H1 (cell line): ENCODE measurements around the gene AKR1C8. TPM values are rescaled to one million over a fixed set of nuclear protein-coding genes. Genes with fewer than 3 reads are reported as not detected.

Experiments
- CTCF ChIA-PET: fragments of 300-600 bp; sonication (Branson Sonifier 250); formaldehyde crosslinking; loops from one replicate; lab custom pipeline; 2021; ENCODE audit not compliant: partially characterized antibody; lab: Charles Lee
- POLR2A ChIA-PET: fragments of 300-600 bp; sonication (Branson Sonifier 250); formaldehyde crosslinking; loops from one replicate; lab custom pipeline; 2021; ENCODE audit warnings: inconsistent platforms; ENCODE audit not compliant: partially characterized antibody; lab: Charles Lee
- DNase-seq, 2 experiments: peaks; one replicate each; pipeline versions ENCODE4 v3.0.0 to v3.0.0-alpha.2; 2010 to 2022; ENCODE audit warnings: low spot score in 2 of 2, low read depth in 1 of 2, mixed read lengths in 1 of 2
- FAIRE-seq: peaks from 2 replicates; lab custom pipeline; 2011; peaks lifted over from hg19 to GRCh38; lab: Jason Lieb, UNC
- H2AFZ ChIP-seq: 2 replicates; pipeline ENCODE4 v1.8.1; 2012; ENCODE audit warnings: low read length, inconsistent platforms
- H2AK5ac ChIP-seq: 2 replicates; pipeline ENCODE4 v1.6.1; 2013; ENCODE audit warnings: low read depth, low read length
- H2BK120ac ChIP-seq: replicated peaks from 2 replicates; pipeline ENCODE3; 2013; ENCODE audit warnings: low read depth, low read length, inconsistent platforms
- H2BK12ac ChIP-seq: 2 replicates; pipeline ENCODE4 v1.6.1; 2013; ENCODE audit warnings: low read depth, low read length
- H2BK15ac ChIP-seq: 2 replicates; pipeline ENCODE4 v1.6.1; 2013; ENCODE audit warnings: low read length
- H2BK20ac ChIP-seq: 2 replicates; pipeline ENCODE4 v1.6.1; 2013; ENCODE audit warnings: low read length
- H2BK5ac ChIP-seq: 2 replicates; pipeline ENCODE4 v1.6.1; 2013; ENCODE audit warnings: low read depth, low read length
- H3K14ac ChIP-seq: 2 replicates; pipeline ENCODE4 v1.6.1; 2013; ENCODE audit warnings: inconsistent platforms; ENCODE audit not compliant: insufficient read length
- H3K18ac ChIP-seq: 2 replicates; pipeline ENCODE4 v1.6.1; 2013; ENCODE audit warnings: low read length; ENCODE audit errors: extremely low read depth
- H3K23ac ChIP-seq: 2 replicates; pipeline ENCODE4 v1.6.1; 2013; ENCODE audit warnings: inconsistent platforms; ENCODE audit not compliant: insufficient read length
- H3K23me2 ChIP-seq: 2 replicates; pipeline ENCODE4 v1.6.1; 2013; ENCODE audit warnings: low read depth, low read length
- H3K27ac ChIP-seq: 2 replicates; pipeline ENCODE4 v1.6.1; 2011; ENCODE audit warnings: low read depth, low read length, inconsistent platforms
- H3K27me3 ChIP-seq, 4 experiments: replicated peaks in 1 of 4; 1 replicate in 1 of 4; 2 replicates in 3 of 4; pipeline versions ENCODE4 v1.6.1 to v1.8.1; 2011 to 2013; ENCODE audit warnings: low read length in 3 of 4, mild to moderate bottlenecking in 3 of 4, inconsistent platforms in 2 of 4, mixed read lengths in 2 of 4, moderate library complexity in 1 of 4; ENCODE audit not compliant: control insufficient read depth in 3 of 4, insufficient read depth in 3 of 4; ENCODE audit errors: extremely low read depth in 1 of 4
- H3K36me3 ChIP-seq, 4 experiments: 2 replicates each; pipeline versions ENCODE4 v1.6.1 to v1.8.1; 2011 to 2013; ENCODE audit warnings: mild to moderate bottlenecking in 4 of 4, low read length in 3 of 4, moderate library complexity in 2 of 4, control low read depth in 1 of 4, inconsistent platforms in 1 of 4; ENCODE audit not compliant: insufficient read depth in 4 of 4, control insufficient read depth in 2 of 4
- H3K4ac ChIP-seq: replicated peaks from 2 replicates; pipeline ENCODE3; 2013; ENCODE audit warnings: low read length, low read depth, mixed read lengths, inconsistent platforms; ENCODE audit not compliant: insufficient read length
- H3K4me1 ChIP-seq, 4 experiments: replicated peaks in 1 of 4; 1 replicate in 1 of 4; 2 replicates in 3 of 4; pipeline versions ENCODE4 v1.6.1 to v1.8.1; 2011 to 2013; ENCODE audit warnings: low read length in 3 of 4, inconsistent platforms in 2 of 4, mixed read lengths in 1 of 4; ENCODE audit not compliant: insufficient read depth in 4 of 4, control insufficient read depth in 3 of 4
- H3K4me2 ChIP-seq, 2 experiments: 2 replicates each; pipeline versions ENCODE4 v1.6.1 to v1.8.1; 2011 to 2013; ENCODE audit warnings: low read depth in 2 of 2, low read length in 2 of 2, control low read depth in 1 of 2, inconsistent platforms in 1 of 2, mild to moderate bottlenecking in 1 of 2; ENCODE audit not compliant: insufficient read depth in 1 of 2
- H3K4me3 ChIP-seq, 4 experiments: fragments of 200-600, 300-600 bp in 1 of 4; sonication (generic), shearing (Covaris generic), sonication (Bioruptor Twin) in 1 of 4; 2 replicates each; pipeline versions ENCODE4 v1.5.1 to v1.8.1; 2011 to 2016; ENCODE audit warnings: low read length in 4 of 4, low read depth in 3 of 4, control low read depth in 2 of 4, inconsistent platforms in 2 of 4, mild to moderate bottlenecking in 2 of 4, mixed read lengths in 1 of 4, moderate library complexity in 1 of 4; ENCODE audit not compliant: insufficient read depth in 2 of 4; ENCODE audit errors: extremely low read depth in 1 of 4
- H3K56ac ChIP-seq: replicated peaks from 2 replicates; pipeline ENCODE3; 2013; ENCODE audit warnings: low read depth, mild to moderate bottlenecking, mixed read lengths, low read length, inconsistent platforms; ENCODE audit not compliant: insufficient read length
- H3K79me1 ChIP-seq: 2 replicates; pipeline ENCODE4 v1.6.1; 2013; ENCODE audit warnings: low read depth, low read length, control low read depth
- H3K79me2 ChIP-seq, 2 experiments: 2 replicates each; pipeline versions ENCODE4 v1.6.1 to v1.8.1; 2012 to 2013; ENCODE audit warnings: low read length in 2 of 2, mild to moderate bottlenecking in 2 of 2, inconsistent platforms in 1 of 2; ENCODE audit not compliant: insufficient read depth in 2 of 2, control insufficient read depth in 1 of 2
- H3K9ac ChIP-seq, 4 experiments: replicated peaks in 1 of 4; 1 replicate in 1 of 4; 2 replicates in 3 of 4; pipeline versions ENCODE4 v1.6.1 to v1.8.1; 2011 to 2013; ENCODE audit warnings: low read depth in 3 of 4, low read length in 3 of 4, control low read depth in 2 of 4, mild to moderate bottlenecking in 2 of 4, moderate library complexity in 2 of 4, inconsistent platforms in 1 of 4; ENCODE audit errors: extremely low read depth in 1 of 4
- H3K9me3 ChIP-seq, 2 experiments: 2 replicates each; pipeline versions ENCODE4 v1.6.1 to v1.8.1; 2012 to 2013; ENCODE audit warnings: mild to moderate bottlenecking in 2 of 2, moderate library complexity in 2 of 2, control low read depth in 1 of 2, inconsistent platforms in 1 of 2, low read depth in 1 of 2, low read length in 1 of 2, mixed read lengths in 1 of 2; ENCODE audit not compliant: insufficient read depth in 2 of 2
- H4K20me1 ChIP-seq, 2 experiments: replicated peaks in 1 of 2; 2 replicates each; pipeline versions ENCODE3 to v1.8.1; 2011 to 2013; ENCODE audit warnings: inconsistent platforms in 2 of 2, low read length in 2 of 2, mild to moderate bottlenecking in 1 of 2; ENCODE audit not compliant: insufficient read depth in 2 of 2, control insufficient read depth in 1 of 2
- H4K5ac ChIP-seq: 2 replicates; pipeline ENCODE4 v1.6.1; 2013; ENCODE audit warnings: low read length, low read depth, mixed read lengths, inconsistent platforms; ENCODE audit not compliant: insufficient read length
- H4K8ac ChIP-seq: 2 replicates; pipeline ENCODE4 v1.8.0; 2013; ENCODE audit warnings: mild to moderate bottlenecking, moderate library complexity, low read length, inconsistent platforms; ENCODE audit not compliant: insufficient read depth; ENCODE audit errors: extremely low read depth
- H4K91ac ChIP-seq: replicated peaks from 2 replicates; pipeline ENCODE3; 2013; ENCODE audit warnings: low read length, mixed read lengths, inconsistent platforms; ENCODE audit not compliant: insufficient read length
- ASH2L ChIP-seq: fragments of 200-600, 300-600 bp; sonication (generic); IDR thresholded peaks from one replicate; pipeline ENCODE4 v1.7.1; 2017; ENCODE audit warnings: low read length
- CEBPB ChIP-seq: IDR thresholded peaks from 2 replicates; pipeline ENCODE4 v1.6.1; 2012; ENCODE audit warnings: low read depth, low read length
- CHD1 ChIP-seq: IDR thresholded peaks from 2 replicates; pipeline ENCODE4 v1.6.1; 2012; ENCODE audit warnings: low read depth, low read length, improper control_type of control experiment
- CREB1 ChIP-seq: IDR thresholded peaks from 2 replicates; pipeline ENCODE4 v1.6.1; 2012; ENCODE audit warnings: inconsistent platforms
- EZH2 ChIP-seq: fragments of 200-600 bp; sonication (generic); IDR thresholded peaks from 2 replicates; pipeline ENCODE4 v1.7.1; 2012; ENCODE audit warnings: low read depth, mild to moderate bottlenecking, moderate library complexity, low read length, inconsistent platforms; ENCODE audit not compliant: severe bottlenecking
- HDAC2 ChIP-seq, 2 experiments: fragments of 300-600 bp in 1 of 2; sonication (generic) in 1 of 2; IDR thresholded peaks; 2 replicates each; pipeline ENCODE4 v1.6.1; 2011 to 2012; ENCODE audit warnings: low read depth in 2 of 2, low read length in 2 of 2, mild to moderate bottlenecking in 2 of 2, moderate library complexity in 2 of 2, borderline replicate concordance in 1 of 2, inconsistent platforms in 1 of 2
- JUN ChIP-seq: IDR thresholded peaks from 2 replicates; pipeline ENCODE4 v1.6.1; 2011; ENCODE audit warnings: low read depth, mild to moderate bottlenecking, improper control_type of control experiment, low read length
- KDM1A ChIP-seq: fragments of 200-600, 300-600 bp; sonication (generic); IDR thresholded peaks from 2 replicates; pipeline ENCODE4 v1.7.1; 2016; ENCODE audit warnings: mild to moderate bottlenecking, low read length, borderline replicate concordance
- NANOG ChIP-seq: IDR thresholded peaks from 2 replicates; pipeline ENCODE4 v1.6.1; 2011; ENCODE audit warnings: low read length, low read depth, mild to moderate bottlenecking, inconsistent platforms; ENCODE audit not compliant: insufficient read depth, poor library complexity, severe bottlenecking
- POLR2A ChIP-seq, 2 experiments: IDR thresholded peaks; 1 replicate in 1 of 2; 2 replicates in 1 of 2; pipeline ENCODE4 v1.6.1; 2011; ENCODE audit warnings: low read depth in 2 of 2, low read length in 2 of 2, mild to moderate bottlenecking in 2 of 2; ENCODE audit errors: control extremely low read depth in 1 of 2
- RAD21 ChIP-seq, 2 experiments: IDR thresholded peaks in 1 of 2; conservative IDR thresholded peaks in 1 of 2; 2 replicates each; pipeline ENCODE4 v1.6.1; 2011; ENCODE audit warnings: low read depth in 2 of 2, low read length in 2 of 2, improper control_type of control experiment in 1 of 2, inconsistent platforms in 1 of 2, mild to moderate bottlenecking in 1 of 2, moderate library complexity in 1 of 2
- SRF ChIP-seq: IDR thresholded peaks from 2 replicates; pipeline ENCODE4 v1.6.1; 2011; ENCODE audit warnings: mild to moderate bottlenecking, low read depth, low read length, moderate library complexity
- whole genome bisulfite sequencing, 2 experiments: shearing (Covaris generic) in 1 of 2; methylation state at CpG; one replicate each; pipeline versions ENCODE4 v1.1.6 to v1.1.7; 2013 to 2015; ENCODE audit warnings: low lambda C conversion rate in 2 of 2, mixed read lengths in 2 of 2, inconsistent platforms in 1 of 2, low coverage in 1 of 2, missing lambda C conversion rate in 1 of 2; ENCODE audit not compliant: insufficient replicate concordance in 2 of 2, insufficient coverage in 1 of 2, insufficient read length in 1 of 2; ENCODE audit errors: extremely low coverage in 1 of 2, missing lambda C conversion rate in 1 of 2; 5-methylcytosine and 5-hydroxymethylcytosine counted together
- polyA plus RNA-seq, 7 experiments: library from polyadenylated mRNA; depleted of rRNA in 3 of 7; stranded (reverse) in 5 of 7; unstranded in 2 of 7; fragments of >200 nt in 5 of 7; fragments of 200-250 nt in 2 of 7; gene quantifications; 1 replicate in 5 of 7; 2 replicates in 1 of 7; 4 replicates in 1 of 7; pipeline versions ENCODE4 v1.2.1 to v1.2.3, GENCODE V29; 2011 to 2013; ENCODE audit warnings: missing spikeins in 2 of 7, mixed read lengths in 2 of 7
- total RNA-seq: library from RNA; stranded (reverse); fragmentation: NEBNext Ultra II Directional; extraction: Animal tissue kit (Norgen Biotek cat#: 25700); gene quantifications from 2 replicates; pipeline ENCODE4 v1.2.1, GENCODE V29; 2021
- TF ChIP-seq, protein P1 (sequence below): IDR thresholded peaks from 2 replicates; pipeline ENCODE4 v1.6.1; 2011; ENCODE audit warnings: low read depth, mild to moderate bottlenecking, low read length; ENCODE audit not compliant: insufficient read depth

The AKR1C8 gene
- total and polyA plus RNA-seq, 2 of the 8 experiments (the other 6 are each of a cell fraction or from before 2014, with no cell fraction given), result not detected

DNA sequence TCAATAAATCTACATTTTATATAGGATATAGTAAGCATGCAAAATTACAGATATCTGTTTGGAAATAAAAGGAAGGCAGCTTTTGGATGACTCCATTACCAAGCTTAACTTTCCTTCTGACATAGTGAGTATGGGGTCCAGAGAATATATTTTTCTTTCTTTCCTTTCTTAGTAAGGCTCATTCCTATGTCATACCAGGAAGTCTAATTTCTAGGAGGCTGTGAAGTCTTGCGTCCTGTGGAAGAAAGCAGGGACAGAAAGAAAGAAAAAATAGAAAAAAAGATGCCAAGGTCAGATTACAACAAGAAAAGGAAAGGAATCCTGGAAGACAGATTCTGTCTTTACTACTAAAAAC is 36.3 kb downstream of the AKR1C8 start:
- no peak overlapping the region for H4K91ac ChIP-seq
- H3K79me2 ChIP-seq, result no peaks in the 10 kb centered on the region
- TF ChIP-seq KDM1A (no peak), CEBPB (no peak), CREB1 (no peak), HDAC2 (IDR thresholded peaks at IDR 0.05; ENCODE audit: borderline replicate concordance in 1 of 2, low read depth in 2 of 2, low read length in 2 of 2) (no peak), POLR2A (IDR thresholded peaks at IDR 0.05; ENCODE audit: control extremely low read depth in 1 of 2, low read depth in 2 of 2, low read length in 2 of 2) (no peak), JUN (no peak), EZH2 (no peak), SRF (no peak), CHD1 (no peak), RAD21 (IDR thresholded peaks at IDR 0.05 in 1 of 2, conservative IDR thresholded peaks at IDR 0.05 in 1 of 2; ENCODE audit: low read depth in 2 of 2, low read length in 2 of 2) (no peak), NANOG (no peak), ASH2L (no peak)
- TF ChIP-seq, protein P1, sequence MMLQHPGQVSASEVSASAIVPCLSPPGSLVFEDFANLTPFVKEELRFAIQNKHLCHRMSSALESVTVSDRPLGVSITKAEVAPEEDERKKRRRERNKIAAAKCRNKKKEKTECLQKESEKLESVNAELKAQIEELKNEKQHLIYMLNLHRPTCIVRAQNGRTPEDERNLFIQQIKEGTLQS, result no peak

More for the DNA sequence above, 36.3 kb downstream of the AKR1C8 start:
- no peak overlapping the region for H3K14ac ChIP-seq
- H2AFZ ChIP-seq, result no peak overlapping the region
- H2BK5ac ChIP-seq, result no peak overlapping the region
- no peaks in the 10 kb centered on the region for H4K20me1 ChIP-seq
- no peak overlapping the region for H4K8ac ChIP-seq
- H2BK20ac ChIP-seq, result no peak overlapping the region
- no peak overlapping the region for H3K4ac ChIP-seq
- H3K23ac ChIP-seq, result no peak overlapping the region
- H3K23me2 ChIP-seq, result no peaks in the 10 kb centered on the region
- ChIA-PET CTCF (interaction anchor here (0.5 kb wide), 1 partner anchor 329 kb away, joined by 3 read pairs; no protein-coding TSS in a partner anchor), POLR2A (no interaction called here)
- H3K4me2 ChIP-seq, result no peak overlapping the region
- H3K36me3 ChIP-seq, result no peaks in the 10 kb centered on the region
- H2AK5ac ChIP-seq, result no peak overlapping the region
- H2BK120ac ChIP-seq, result no peak overlapping the region
- H3K27ac ChIP-seq, result no peak overlapping the region
- H3K56ac ChIP-seq, result no peak overlapping the region
- no peak overlapping the region for H3K9ac ChIP-seq
- DNase-seq, result no peak
- 71% methylated on average over 1 of the region's 1 CpG; no CpG with 5 or more reads in 1 of the 2 experiments for WGBS, 2 experiments
- no peak overlapping the region for H4K5ac ChIP-seq
- FAIRE-seq, result no peak
- no peaks in the 10 kb centered on the region for H3K4me1 ChIP-seq
- no peak overlapping the region for H2BK15ac ChIP-seq
- H3K79me1 ChIP-seq, result no peaks in the 10 kb centered on the region
- H2BK12ac ChIP-seq, result no peak overlapping the region
- no peak overlapping the region for H3K4me3 ChIP-seq
- H3K9me3 ChIP-seq, result peaks cover 14 to 23% of the 10 kb centered on the region in 2 experiments; a peak in 3 of 4 replicates
- no peak overlapping the region for H3K18ac ChIP-seq
- no peaks in the 10 kb centered on the region for H3K27me3 ChIP-seq
